Kidney epithelial cell (primary cell): ENCODE data around the gene ANKS1B. TPM values are rescaled to one million over a fixed set of nuclear protein-coding genes. Genes with fewer than 3 reads are reported as not detected.

Source experiments
- DNase-seq: peaks from one replicate; pipeline ENCODE4 v3.0.0-alpha.2; 2010; ENCODE audit warnings: low read depth
- H3K27me3 ChIP-seq: 2 replicates; pipeline ENCODE4 v1.6.0; 2011; ENCODE audit warnings: low read length; ENCODE audit not compliant: control insufficient read depth, insufficient read depth
- H3K36me3 ChIP-seq: 2 replicates; pipeline ENCODE4 v1.5.1; 2011; ENCODE audit warnings: low read length; ENCODE audit not compliant: control insufficient read depth, insufficient read depth
- H3K4me3 ChIP-seq: 2 replicates; pipeline ENCODE4 v1.5.1; 2011; ENCODE audit warnings: low read depth, mild to moderate bottlenecking, control low read depth, low read length
- CTCF ChIP-seq: IDR thresholded peaks from 2 replicates; pipeline ENCODE4 v1.5.1; 2011; ENCODE audit warnings: mild to moderate bottlenecking, moderate library complexity, low read length, control low read depth, inconsistent platforms; ENCODE audit not compliant: insufficient read depth, poor library complexity, severe bottlenecking
- total RNA-seq: library from RNA; depleted of rRNA; stranded (reverse); fragments of >200 nt; gene quantifications from 2 replicates; pipeline ENCODE4 v1.2.3, GENCODE V29; 2015

The ANKS1B gene
- total RNA-seq, result 0.13 TPM in 1 of 2 replicates, not detected in the other

DNA sequence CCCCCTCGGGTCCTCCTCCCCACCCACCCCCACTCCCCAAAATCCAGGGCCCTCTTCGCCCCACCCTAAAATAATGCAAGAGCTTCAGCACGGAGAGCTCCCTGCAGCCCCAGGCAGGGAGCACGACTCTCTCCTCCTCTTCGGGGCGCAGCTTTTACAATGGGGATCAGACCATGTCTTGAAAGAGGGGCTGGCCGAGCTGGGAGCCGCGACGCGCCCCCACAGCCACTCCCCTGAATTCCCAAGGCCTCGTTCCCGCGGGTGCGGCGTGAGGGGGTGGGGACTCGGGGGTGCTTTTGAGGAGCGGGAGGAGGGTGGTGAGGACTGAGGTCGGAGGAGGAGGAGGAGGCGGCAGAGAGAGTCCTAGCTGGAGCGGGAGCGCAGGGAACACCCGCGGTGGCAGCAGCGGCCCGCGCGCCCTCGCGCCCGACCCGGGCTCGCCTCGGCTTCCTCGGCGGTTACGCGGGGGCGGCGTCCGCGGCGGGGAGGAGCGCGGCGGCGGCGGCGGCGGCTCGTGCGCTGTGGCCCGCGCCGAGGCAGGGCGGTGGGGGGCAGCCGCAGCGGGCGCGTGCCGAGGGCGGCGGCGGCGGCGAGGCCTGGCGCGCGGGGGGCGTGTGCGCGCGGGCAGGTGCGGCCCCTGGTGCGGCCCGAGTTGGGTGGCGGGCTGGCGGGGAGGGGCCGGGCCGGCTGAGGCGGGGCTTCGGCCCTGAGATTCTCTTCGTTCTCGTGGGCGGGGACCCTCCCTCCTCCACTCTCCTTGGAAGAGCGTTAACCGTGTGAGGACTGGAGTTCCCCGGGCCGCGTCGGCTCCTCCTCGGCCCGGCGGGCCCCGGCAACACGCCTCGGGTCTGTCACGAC is at the start of gene ANKS1B:
Gene ANKS1B (minus strand): TSS at position 666 of the 858 bp plus-strand sequence. CDS start 699 bp downstream, outside the sequence.
- Histone ChIP-seq H3K27me3 (peaks cover 6% of the 10 kb centered on the region), H3K36me3 (no peaks in the 10 kb centered on the region), H3K4me3 (peak within 1 kb of the TSS; percentile 54)
- DNase-seq, result no peak
- no peak for TF ChIP-seq CTCF

DNA sequence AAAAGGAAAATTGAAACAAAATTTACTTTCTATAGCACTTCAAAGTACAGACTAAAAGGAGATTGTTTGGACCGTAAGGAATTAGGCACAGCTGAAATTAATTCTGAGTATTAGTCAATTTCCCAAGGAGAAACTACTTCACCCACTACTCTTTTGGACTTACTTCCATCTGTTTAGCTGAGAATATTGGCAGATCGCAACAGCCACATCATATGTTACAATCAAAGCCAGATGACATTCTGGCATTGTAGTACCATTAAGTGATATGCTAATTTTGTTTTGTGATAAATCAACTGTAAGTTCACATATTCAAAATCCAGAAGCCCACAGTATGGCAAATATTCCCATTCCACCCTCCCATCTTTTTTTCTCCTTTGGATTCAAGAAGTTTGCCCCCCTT is 47.1 kb upstream of the ANKS1B start:
- no peaks in the 10 kb centered on the region for H3K27me3 ChIP-seq
- DNase-seq, result no peak
- no peak overlapping the region for H3K4me3 ChIP-seq
- TF ChIP-seq CTCF, result no peak
- no peaks in the 10 kb centered on the region for H3K36me3 ChIP-seq

- H3K4me3 ChIP-seq, result no peak overlapping the region
- H3K27me3 ChIP-seq, result no peaks in the 10 kb centered on the region
- DNase-seq, result no peak
Observed at GRCh38 chr12:100027671-100028070, 42.9 kb upstream of the ANKS1B start.

DNA sequence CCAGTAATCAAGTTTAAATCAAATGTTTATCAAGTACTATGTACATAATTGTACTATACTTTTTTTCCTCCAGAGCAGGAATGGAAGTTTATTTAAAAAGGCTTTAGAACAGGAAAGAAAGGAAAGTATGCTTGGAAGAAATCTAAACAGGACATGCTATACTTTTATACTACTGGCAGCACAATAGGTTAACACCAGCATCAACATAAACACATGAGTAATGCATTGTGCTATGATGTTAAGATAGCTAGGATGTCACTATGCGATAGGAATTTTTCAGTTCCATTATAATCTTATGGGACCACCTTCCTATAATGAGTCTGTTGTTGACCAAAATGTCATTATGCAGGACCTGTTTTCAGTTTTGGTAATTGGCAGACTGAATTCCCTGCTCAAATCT is 41.5 kb upstream of the ANKS1B start:
- DNase-seq, result no peak
- Histone ChIP-seq H3K4me3 (no peak overlapping the region), H3K27me3 (no peaks in the 10 kb centered on the region), H3K36me3 (no peaks in the 10 kb centered on the region)
- TF ChIP-seq CTCF, result no peak

More at GRCh38 chr12:100027671-100028070, 42.9 kb upstream of the ANKS1B start:
- no peaks in the 10 kb centered on the region for H3K36me3 ChIP-seq
- no peak for TF ChIP-seq CTCF

DNA sequence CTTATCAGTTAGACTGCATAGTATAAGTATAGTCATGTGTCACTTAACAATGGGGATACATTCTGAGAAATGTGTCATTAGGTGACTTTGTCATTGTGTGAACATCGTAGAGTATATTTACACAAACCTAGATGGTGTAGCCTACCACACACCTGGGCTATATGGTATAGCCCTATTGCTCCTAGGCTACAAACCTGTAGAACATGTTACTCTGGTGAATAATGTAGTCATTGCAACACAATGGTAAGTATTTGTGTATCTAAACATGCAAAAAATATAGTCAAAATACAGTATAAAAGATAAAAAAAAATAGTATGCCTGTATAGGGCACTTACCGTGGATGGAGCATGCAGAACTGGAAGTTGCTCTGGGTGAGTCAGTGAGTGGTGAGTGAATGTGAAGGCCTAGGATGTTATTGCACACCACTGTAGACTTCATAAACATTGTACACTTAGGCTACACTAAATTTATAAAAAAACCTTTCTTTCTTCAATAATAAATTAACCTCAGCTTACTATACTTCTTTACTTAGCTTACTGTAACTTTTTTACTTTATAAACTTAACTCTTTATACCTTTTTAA is 40.3 kb upstream of the ANKS1B start:
- Histone ChIP-seq H3K4me3 (no peak overlapping the region), H3K27me3 (no peaks in the 10 kb centered on the region), H3K36me3 (no peaks in the 10 kb centered on the region)
- no peak for DNase-seq
- no peak for TF ChIP-seq CTCF
